HG03378 (cell line): Measurements from ENCODE around the gene LINC01488.

Source experiments
- ATAC-seq: cut with Tn5 transposase; IDR thresholded peaks from one replicate; pipeline ENCODE4 v1.9.1; 2021; ENCODE audit warnings: mild to moderate bottlenecking, moderate library complexity; ENCODE audit not compliant: unreplicated experiment

The LINC01488 gene

DNA sequence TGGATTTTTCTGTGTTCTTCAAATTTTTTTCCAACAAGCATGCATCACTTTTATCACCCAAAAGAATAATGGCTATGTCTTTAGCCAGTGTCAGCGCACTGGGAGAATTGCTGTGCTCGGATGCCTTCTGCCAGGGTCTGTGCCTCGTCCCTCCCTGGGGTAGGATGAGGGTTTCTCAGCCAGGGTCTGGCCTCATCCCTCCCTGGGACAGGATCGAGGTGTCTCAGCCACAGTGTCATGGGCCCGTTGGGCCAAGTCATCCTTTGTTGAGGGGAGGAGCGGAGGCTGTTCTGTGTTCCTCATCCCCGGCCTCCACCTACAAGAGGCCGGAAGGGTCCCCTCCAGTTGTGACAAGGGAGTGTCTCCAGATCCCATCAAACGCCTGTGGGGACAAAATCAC lies 22.7 kb downstream of the LINC01488 start:
- no peak for ATAC-seq

DNA sequence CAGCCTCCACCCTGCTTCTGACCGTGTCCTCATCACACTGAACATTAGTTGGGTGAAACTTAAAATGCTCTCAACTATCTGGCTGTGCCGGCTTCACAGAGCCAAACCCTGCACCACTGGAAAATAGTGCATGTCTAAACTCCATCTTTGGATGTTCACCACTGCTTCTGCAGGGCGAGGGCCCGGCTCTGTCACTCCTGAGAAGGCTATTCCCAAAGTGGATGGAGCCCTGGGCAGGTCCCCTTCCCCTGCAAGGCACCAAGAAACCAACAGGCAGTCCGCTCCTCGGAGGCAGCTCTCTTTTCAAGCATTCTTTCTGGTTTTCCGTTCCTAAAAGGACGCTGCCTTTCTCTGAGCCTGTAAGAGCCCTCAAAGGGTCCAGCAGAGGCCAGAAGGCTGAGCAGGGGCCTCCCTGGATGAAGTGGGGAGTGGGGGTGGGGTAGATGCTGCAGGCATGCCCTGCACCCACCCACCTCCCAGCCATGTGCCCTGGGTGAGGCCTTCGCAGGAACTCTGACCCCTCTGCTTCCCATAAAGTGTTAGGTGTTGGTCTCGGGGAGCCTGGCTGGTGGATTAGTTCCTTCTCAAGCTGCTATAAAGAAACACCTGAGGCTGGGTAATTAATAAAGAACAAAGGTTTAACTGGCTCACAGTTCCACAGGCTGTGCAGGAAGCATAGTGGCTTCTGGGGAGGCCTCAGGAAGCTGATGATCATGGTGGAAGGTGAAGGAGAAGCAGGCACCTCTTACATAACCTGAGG lies 23.3 kb downstream of the LINC01488 start:
- no peak for ATAC-seq

GRCh38 chr11:69508974-69509373 lies 27.5 kb downstream of the LINC01488 start:
- no peak for ATAC-seq

DNA sequence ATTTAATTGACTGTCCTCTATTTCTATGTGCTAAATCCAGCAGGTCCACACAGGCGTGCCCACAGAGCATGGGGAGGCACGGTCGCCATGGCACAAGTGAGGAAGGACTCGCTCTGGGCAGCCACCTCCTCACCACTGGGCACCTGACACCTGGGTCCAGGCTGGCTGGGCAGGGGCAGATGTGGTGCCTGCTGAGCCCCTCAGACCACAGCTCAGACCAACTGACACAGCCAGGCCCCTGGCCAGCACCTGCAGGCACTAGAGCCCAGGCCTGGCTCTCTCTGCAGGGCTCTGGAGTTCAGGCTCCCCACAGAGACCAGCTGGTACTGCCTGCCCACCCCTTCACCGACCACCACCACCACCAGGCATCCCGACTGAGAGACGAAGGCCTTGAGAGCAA lies 27.9 kb downstream of the LINC01488 start:
- no peak for ATAC-seq

GRCh38 chr11:69509846-69510390 lies 28.5 kb downstream of the LINC01488 start:
- ATAC-seq, result no peak

DNA sequence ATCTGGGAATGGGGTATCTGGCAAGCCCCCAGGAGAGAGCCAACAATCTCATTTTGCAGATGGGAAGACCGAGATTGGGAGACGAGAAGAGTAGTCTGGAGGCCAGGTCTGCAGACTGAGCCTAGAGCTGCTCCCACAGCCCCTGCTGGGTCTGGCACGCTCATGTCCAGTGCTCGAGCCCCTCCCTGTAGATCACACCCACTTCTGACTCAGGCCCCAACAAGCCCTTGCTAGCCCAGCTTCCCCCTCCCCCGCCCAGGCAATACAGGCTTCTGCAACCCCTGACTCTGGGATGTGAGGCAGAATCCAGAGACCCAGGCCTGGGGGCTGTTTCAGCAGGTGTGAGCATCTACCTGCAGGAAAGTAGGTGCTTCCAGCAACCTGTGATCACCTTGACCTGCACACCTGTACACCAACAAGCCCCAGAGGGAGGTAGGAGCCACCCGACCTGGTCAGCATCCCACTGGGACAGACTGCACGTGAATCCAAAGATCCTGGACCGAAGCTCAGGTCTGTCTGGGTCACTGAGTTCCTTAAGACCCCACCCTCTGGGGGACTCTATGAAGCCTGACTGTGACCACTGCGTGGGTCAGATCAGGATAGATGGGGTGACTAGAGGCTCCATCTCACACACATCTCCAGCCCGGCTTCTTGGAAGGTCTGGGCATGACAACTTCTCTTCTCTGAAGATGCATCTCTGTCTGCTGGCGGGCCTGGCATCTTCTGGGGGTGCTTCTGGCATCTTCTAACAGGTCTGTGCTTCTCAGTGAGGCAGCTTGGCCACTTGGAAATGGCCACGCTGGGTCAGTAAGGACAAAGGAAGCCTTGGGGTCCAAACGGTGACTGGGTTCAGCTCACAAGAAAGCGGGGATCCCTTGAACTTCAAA lies 29.3 kb downstream of the LINC01488 start:
- no peak for ATAC-seq

GRCh38 chr11:69511358-69512055 lies 30.0 kb downstream of the LINC01488 start:
- ATAC-seq, result no peak

GRCh38 chr11:69512136-69512535 lies 30.7 kb downstream of the LINC01488 start:
- ATAC-seq, result no peak

- ATAC-seq, result no peak
These were observed 31.3 kb downstream of the LINC01488 start for GRCh38 chr11:69512790-69513189.

- no peak for ATAC-seq
These were observed 31.7 kb downstream of the LINC01488 start for GRCh38 chr11:69513196-69513595.

- ATAC-seq, result no peak
These were observed 32.3 kb downstream of the LINC01488 start for GRCh38 chr11:69513663-69514224.

GRCh38 chr11:69514771-69515170 lies 33.3 kb downstream of the LINC01488 start:
- no peak for ATAC-seq

- no peak for ATAC-seq
These were observed 34.1 kb downstream of the LINC01488 start for GRCh38 chr11:69515271-69516245.

- ATAC-seq, result no peak
These were observed 35.1 kb downstream of the LINC01488 start for GRCh38 chr11:69516526-69516925.

DNA sequence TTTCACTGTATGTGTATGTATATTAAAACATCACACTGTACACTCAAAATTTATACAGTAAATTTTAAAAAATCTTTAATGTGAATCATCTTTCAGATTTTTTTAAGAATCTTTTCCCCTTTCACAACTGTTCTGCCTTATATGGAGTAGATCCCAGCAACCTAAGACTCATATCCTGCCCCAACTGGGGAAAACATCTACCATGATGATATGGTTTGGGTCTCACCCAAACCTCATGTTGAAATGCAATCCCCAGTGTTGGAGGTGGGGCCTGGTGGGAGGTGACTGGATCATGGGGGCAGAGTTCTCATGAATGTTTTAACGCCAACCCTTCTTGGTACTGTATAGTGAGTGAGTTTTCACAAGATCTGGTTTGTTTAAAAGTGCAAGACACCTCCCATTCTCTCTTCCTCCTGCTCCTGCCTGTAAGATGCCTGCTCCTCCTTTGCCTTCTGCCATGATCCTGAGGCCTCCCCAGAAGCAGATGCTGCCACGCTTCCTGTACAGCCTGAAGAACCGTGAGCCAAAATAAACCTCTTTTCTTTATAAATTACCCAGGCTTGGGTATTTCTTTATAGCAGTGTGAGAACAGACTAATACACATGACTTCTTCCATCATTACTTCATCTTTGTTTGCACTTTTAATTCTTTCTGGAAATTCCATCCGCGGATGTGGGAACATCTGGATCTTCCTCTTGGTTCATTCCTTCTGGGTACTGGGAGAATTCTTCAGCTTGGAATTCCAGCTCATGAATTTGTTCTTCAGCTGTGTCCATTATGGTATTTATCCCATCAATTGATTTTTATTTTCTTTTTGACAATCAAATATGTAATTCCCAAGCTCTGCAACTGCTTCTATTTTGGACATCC lies 36.9 kb downstream of the LINC01488 start:
- no peak for ATAC-seq

- no peak for ATAC-seq
These were observed 38.9 kb downstream of the LINC01488 start for GRCh38 chr11:69520186-69520916.

DNA sequence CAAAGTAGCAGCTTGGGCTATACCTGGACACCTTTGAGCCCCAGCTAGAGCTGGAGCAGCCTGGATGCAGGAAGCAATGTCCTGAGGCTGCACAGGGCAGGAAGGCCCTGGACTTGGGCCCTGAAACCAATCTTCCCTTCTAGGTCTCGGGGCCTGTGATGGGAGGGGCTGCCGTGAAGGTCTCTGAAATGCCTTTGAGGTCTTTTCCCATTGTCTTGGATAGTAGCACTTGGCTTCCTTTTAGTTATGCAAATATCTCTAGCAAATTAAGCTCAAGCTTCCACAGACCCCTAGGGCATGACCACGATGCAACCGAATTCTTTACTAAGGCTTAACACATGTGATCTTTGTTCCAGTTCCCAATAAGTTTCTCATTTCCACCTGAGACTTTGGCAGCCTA lies 40.0 kb downstream of the LINC01488 start:
- no peak for ATAC-seq

GRCh38 chr11:69523453-69523852 lies 42.0 kb downstream of the LINC01488 start:
- ATAC-seq, result no peak
